Transverse colon (tissue), 4 donors: ENCODE data around the gene NTMT1.

Source experiments
- EP300 ChIP-seq: sonication (generic); formaldehyde crosslinking; IDR thresholded peaks from one replicate; pipeline ENCODE4 v1.6.1; 2017; ENCODE audit warnings: antibody characterized with exemption, low read depth
- POLR2A ChIP-seq: fragments of 450-650 bp; IDR thresholded peaks from one replicate; pipeline ENCODE4 v1.6.1; 2016; ENCODE audit warnings: antibody characterized with exemption, mild to moderate bottlenecking, moderate library complexity
- POLR2AphosphoS5 ChIP-seq, 3 donors: sonication (generic); formaldehyde crosslinking; IDR thresholded peaks; one replicate each; pipeline ENCODE4 v1.6.1; 2016; ENCODE audit warnings: antibody characterized with exemption in 3 of 3
- TF ChIP-seq, protein P1 (sequence below), 5 experiments: fragments of 200-600 bp in 3 of 5; fragments of 450-650 bp in 2 of 5; sonication (generic) in 3 of 5; IDR thresholded peaks; 1 replicate in 2 of 5; 2 replicates in 3 of 5; pipeline ENCODE4 v1.5.1; 2016 to 2017; ENCODE audit warnings: antibody characterized with exemption in 5 of 5, inconsistent platforms in 3 of 5, mild to moderate bottlenecking in 2 of 5, moderate library complexity in 1 of 5

DNA sequence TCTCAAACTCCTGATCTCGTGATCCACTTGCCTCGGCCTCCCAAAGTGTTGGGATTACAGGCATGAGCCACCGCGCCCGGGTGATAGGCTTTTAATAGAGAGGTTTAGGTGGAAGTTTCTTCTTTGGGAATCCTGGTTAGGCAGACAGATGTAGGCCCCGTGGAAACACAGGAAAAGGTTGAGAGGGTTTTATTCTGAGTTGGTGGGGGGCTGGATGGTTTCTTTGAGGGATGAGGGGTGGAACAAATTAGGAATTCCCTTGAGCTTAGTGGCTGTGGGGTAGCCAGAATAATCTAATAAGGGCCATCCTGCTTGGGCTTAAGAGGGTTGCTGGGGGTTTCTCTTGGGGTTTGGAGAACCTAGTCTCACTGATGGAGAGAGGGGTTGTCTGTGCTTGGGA, 35.5 kb upstream of the NTMT1 start:
- TF ChIP-seq, protein P1, sequence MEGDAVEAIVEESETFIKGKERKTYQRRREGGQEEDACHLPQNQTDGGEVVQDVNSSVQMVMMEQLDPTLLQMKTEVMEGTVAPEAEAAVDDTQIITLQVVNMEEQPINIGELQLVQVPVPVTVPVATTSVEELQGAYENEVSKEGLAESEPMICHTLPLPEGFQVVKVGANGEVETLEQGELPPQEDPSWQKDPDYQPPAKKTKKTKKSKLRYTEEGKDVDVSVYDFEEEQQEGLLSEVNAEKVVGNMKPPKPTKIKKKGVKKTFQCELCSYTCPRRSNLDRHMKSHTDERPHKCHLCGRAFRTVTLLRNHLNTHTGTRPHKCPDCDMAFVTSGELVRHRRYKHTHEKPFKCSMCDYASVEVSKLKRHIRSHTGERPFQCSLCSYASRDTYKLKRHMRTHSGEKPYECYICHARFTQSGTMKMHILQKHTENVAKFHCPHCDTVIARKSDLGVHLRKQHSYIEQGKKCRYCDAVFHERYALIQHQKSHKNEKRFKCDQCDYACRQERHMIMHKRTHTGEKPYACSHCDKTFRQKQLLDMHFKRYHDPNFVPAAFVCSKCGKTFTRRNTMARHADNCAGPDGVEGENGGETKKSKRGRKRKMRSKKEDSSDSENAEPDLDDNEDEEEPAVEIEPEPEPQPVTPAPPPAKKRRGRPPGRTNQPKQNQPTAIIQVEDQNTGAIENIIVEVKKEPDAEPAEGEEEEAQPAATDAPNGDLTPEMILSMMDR (IDR thresholded peaks at IDR 0.05), result no peak
- TF ChIP-seq POLR2AphosphoS5 (IDR thresholded peaks at IDR 0.05) (no peak), POLR2A (no peak), EP300 (no peak)
